ENCODE data around the gene ITFG1. TPM values are rescaled to one million over a fixed set of nuclear protein-coding genes. Genes with fewer than 3 reads are reported as not detected.

The ITFG1 gene
- total RNA-seq, 2 donors from 2014 or later, result 47.7 to 68.6 TPM

DNA sequence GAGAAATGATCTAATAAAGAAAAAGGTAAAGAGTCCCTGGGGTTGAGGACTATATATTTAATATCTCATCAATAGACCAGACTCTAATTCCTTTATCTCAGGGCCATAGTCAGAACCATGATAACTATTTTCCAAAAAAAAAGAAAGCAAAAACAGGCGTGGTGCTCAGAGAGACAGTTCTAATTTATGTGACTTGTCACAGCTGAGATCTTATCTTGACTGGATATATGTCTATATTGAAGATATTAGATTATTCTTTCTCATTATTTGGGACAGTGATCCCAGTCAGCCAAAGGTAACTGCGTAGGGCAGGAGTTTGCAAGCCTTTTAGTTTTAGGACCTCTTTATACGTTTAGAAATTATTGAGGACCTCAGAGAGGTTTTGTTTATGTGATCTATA is 52.4 kb downstream of the ITFG1 start:
- no peak overlapping the region for H3K4me3 ChIP-seq
- H3K36me3 ChIP-seq, result no peaks in the 10 kb centered on the region
- H3K9me3 ChIP-seq, result no peaks in the 10 kb centered on the region
- peaks cover 0 to 8% of the 10 kb centered on the region in 2 donors for H3K4me1 ChIP-seq (ENCODE audit: control insufficient read depth in 1 of 2, low read depth in 2 of 2)
- TF ChIP-seq, protein P1, sequence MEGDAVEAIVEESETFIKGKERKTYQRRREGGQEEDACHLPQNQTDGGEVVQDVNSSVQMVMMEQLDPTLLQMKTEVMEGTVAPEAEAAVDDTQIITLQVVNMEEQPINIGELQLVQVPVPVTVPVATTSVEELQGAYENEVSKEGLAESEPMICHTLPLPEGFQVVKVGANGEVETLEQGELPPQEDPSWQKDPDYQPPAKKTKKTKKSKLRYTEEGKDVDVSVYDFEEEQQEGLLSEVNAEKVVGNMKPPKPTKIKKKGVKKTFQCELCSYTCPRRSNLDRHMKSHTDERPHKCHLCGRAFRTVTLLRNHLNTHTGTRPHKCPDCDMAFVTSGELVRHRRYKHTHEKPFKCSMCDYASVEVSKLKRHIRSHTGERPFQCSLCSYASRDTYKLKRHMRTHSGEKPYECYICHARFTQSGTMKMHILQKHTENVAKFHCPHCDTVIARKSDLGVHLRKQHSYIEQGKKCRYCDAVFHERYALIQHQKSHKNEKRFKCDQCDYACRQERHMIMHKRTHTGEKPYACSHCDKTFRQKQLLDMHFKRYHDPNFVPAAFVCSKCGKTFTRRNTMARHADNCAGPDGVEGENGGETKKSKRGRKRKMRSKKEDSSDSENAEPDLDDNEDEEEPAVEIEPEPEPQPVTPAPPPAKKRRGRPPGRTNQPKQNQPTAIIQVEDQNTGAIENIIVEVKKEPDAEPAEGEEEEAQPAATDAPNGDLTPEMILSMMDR (IDR thresholded peaks at IDR 0.05), result no peak
- no peak for DNase-seq (ENCODE audit: low spot score)
- H3K27ac ChIP-seq, result no peak overlapping the region
- no peaks in the 10 kb centered on the region for H3K27me3 ChIP-seq (replicated peaks; ENCODE audit: insufficient read depth)
- no peak for ATAC-seq (ENCODE audit: insufficient number of reproducible peaks, low FRiP score, low read depth)

DNA sequence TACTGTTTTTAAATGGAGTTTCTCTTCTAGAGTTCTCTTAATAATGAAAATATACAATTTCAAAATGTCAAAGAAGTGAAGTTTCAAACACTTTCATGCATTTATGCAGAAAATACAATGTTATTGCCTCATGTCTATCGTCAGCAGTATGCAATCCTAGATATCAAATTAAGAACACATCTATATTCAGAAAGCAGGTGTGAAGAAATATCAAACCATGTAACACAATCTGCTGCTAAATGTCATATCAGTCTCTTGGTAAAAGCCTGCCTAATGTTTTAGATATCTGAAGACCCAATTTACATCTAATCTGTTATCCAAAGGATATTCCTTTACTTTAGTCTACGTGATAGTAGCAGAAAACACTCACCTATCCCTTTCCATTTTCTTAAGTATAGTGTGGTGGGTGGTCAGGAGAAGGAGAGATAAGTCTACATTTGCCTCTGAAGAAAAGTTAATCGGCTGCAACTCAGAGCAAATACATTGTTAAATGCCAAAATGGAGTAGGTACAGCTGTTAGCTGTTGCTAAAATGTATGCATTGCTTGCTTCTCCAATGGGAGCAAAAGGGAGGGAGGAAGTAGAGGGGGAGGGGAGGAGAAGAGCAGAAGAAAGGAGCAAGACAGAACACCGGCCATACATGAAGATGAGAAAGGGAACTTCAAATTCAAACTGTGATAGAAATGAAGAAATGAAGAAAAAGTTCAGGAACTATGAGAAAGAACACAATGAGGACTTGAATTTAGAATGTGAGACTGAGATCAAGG is 64.9 kb downstream of the ITFG1 start:
- no peaks in the 10 kb centered on the region for H3K27me3 ChIP-seq (replicated peaks; ENCODE audit: insufficient read depth)
- ATAC-seq (ENCODE audit: insufficient number of reproducible peaks, low FRiP score, low read depth) (no peak), DNase-seq (ENCODE audit: low spot score) (no peak)
- no peaks in the 10 kb centered on the region for H3K9me3 ChIP-seq
- H3K27ac ChIP-seq, result no peak overlapping the region
- peaks cover 0 to 12% of the 10 kb centered on the region in 2 donors for H3K4me1 ChIP-seq (ENCODE audit: control insufficient read depth in 1 of 2, low read depth in 2 of 2)
- TF ChIP-seq, protein P1 (IDR thresholded peaks at IDR 0.05), result no peak
- no peaks in the 10 kb centered on the region for H3K36me3 ChIP-seq
- H3K4me3 ChIP-seq, result no peak overlapping the region

- no peak for ATAC-seq (ENCODE audit: insufficient number of reproducible peaks, low FRiP score, low read depth)
- H3K27me3 ChIP-seq (replicated peaks; ENCODE audit: insufficient read depth), result no peaks in the 10 kb centered on the region
- H3K4me3 ChIP-seq, result no peak overlapping the region
- DNase-seq (ENCODE audit: low spot score), result no peak
- H3K36me3 ChIP-seq, result no peaks in the 10 kb centered on the region
- no peaks in the 10 kb centered on the region for H3K9me3 ChIP-seq
- H3K4me1 ChIP-seq (ENCODE audit: control insufficient read depth in 1 of 2, low read depth in 2 of 2), result no peaks in the 10 kb centered on the region
- no peak overlapping the region for H3K27ac ChIP-seq
- TF ChIP-seq, protein P1 (IDR thresholded peaks at IDR 0.05), result no peak
Observed at GRCh38 chr16:47392081-47392480, 68.8 kb downstream of the ITFG1 start.

GRCh38 chr16:47388705-47389104 is 72.2 kb downstream of the ITFG1 start:
- DNase-seq (ENCODE audit: low spot score), result no peak

DNA sequence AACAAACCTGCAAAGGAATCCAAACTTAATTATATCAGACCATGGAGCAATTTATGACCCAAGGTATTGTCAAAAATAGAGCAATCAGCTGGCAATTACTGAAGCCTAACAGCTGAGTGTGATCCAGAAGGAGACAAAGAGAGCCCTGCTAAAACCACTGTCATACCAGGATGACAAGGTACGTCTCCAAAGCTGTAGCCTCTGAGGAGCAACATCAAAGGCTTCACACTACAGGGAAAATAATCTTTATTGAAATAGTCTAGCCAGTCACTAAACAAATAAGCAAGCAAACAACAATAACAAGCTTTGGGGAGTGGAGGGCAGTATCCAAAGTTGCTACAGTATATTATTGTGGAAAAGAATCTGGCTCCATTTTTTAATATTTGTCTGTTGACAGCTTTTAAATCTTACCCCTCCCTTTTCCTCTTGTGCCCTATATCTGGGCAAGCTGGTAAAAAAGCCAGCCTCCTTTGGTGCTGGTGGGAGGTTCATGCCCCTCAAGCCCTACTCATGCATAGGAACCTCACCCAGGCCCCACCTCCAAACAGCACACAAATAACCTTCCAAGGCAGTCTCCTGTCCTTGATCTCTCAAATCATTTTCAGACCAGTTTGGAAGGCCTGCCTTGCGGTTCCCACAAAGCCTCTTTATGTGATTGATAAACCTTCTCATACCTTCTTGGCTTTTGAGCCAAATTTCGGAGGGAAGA is 73.7 kb downstream of the ITFG1 start:
- DNase-seq (ENCODE audit: low spot score), result no peak
- Histone ChIP-seq H3K27me3 (replicated peaks; ENCODE audit: insufficient read depth) (no peaks in the 10 kb centered on the region), H3K9me3 (no peaks in the 10 kb centered on the region), H3K36me3 (no peaks in the 10 kb centered on the region), H3K27ac (no peak overlapping the region), H3K4me3 (no peak overlapping the region), H3K4me1 (ENCODE audit: control insufficient read depth in 1 of 2, low read depth in 2 of 2) (no peaks in the 10 kb centered on the region)
- TF ChIP-seq, protein P1 (IDR thresholded peaks at IDR 0.05), result no peak
- no peak for ATAC-seq (ENCODE audit: insufficient number of reproducible peaks, low FRiP score, low read depth)

More at GRCh38 chr16:47388705-47389104, 72.2 kb downstream of the ITFG1 start:
- TF ChIP-seq, protein P1 (IDR thresholded peaks at IDR 0.05), result no peak
- ATAC-seq (ENCODE audit: insufficient number of reproducible peaks, low FRiP score, low read depth), result no peak
- Histone ChIP-seq H3K9me3 (no peaks in the 10 kb centered on the region), H3K36me3 (no peaks in the 10 kb centered on the region), H3K27ac (no peak overlapping the region), H3K4me3 (no peak overlapping the region), H3K4me1 (ENCODE audit: control insufficient read depth in 1 of 2, low read depth in 2 of 2) (no peaks in the 10 kb centered on the region), H3K27me3 (replicated peaks; ENCODE audit: insufficient read depth) (no peaks in the 10 kb centered on the region)
